ENCODE results near the gene DUSP21. TPM values are rescaled to one million over a fixed set of nuclear protein-coding genes. Genes with fewer than 3 reads are reported as not detected.

The DUSP21 gene
- polyA plus RNA-seq, 1 donor (not counting 4 experiments of a cell fraction or from before 2014, with no cell fraction given) = not detected

DNA sequence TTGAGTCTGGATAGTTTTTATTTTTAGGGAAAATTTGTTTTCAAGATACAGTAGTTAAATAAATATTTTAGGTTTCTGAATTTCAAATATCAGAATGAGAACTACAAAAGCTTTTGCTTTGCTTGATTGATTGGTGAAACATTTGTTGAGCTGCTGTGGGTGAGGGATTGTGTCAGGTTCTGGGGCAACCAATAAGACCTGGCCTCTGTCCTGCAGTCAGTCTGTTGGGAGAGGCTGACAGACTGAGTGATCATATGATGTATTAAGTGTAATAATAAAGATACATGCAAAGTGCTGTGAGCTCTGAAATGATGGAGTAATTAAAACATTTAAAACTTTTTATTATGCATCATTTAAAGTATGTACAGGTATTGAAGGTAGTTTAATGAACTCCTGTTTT, 38.8 kb downstream of the DUSP21 start:
- no peaks in the 10 kb centered on the region for H3K9me3 ChIP-seq (ENCODE audit: control insufficient read depth, low read depth, low read length)
- no peaks in the 10 kb centered on the region for H3K27me3 ChIP-seq (ENCODE audit: control insufficient read depth, extremely low read depth, insufficient read depth, low read length)
- dilution Hi-C loops (cut with MboI; ENCODE audit: extremely low pct_ligation_motif_present, low sequenced_read_pairs) = no loop called here
- H3K4me2 ChIP-seq (ENCODE audit: control insufficient read depth, extremely low read depth, insufficient read depth, low read depth, low read length) = no peak overlapping the region
- peaks cover 3% of the 10 kb centered on the region for H3K4me1 ChIP-seq (ENCODE audit: control insufficient read depth, extremely low read depth, insufficient read depth, low read length)
- no peak overlapping the region for H3K9ac ChIP-seq (ENCODE audit: control insufficient read depth, extremely low read depth, insufficient read depth, low read length)
- no peaks in the 10 kb centered on the region for H3K36me3 ChIP-seq (ENCODE audit: control insufficient read depth in 2 of 2, extremely low read depth in 1 of 2, insufficient read depth in 2 of 2, low read length in 2 of 2)
- no peak overlapping the region for H3K27ac ChIP-seq (ENCODE audit: control insufficient read depth, insufficient read depth, low read length)
- DNase-seq (ENCODE audit: low read depth, low spot score) = no peak
- TF ChIP-seq EZH2 (IDR thresholded peaks at IDR 0.05; ENCODE audit: low read length) = no peak
- TF ChIP-seq, protein P1, sequence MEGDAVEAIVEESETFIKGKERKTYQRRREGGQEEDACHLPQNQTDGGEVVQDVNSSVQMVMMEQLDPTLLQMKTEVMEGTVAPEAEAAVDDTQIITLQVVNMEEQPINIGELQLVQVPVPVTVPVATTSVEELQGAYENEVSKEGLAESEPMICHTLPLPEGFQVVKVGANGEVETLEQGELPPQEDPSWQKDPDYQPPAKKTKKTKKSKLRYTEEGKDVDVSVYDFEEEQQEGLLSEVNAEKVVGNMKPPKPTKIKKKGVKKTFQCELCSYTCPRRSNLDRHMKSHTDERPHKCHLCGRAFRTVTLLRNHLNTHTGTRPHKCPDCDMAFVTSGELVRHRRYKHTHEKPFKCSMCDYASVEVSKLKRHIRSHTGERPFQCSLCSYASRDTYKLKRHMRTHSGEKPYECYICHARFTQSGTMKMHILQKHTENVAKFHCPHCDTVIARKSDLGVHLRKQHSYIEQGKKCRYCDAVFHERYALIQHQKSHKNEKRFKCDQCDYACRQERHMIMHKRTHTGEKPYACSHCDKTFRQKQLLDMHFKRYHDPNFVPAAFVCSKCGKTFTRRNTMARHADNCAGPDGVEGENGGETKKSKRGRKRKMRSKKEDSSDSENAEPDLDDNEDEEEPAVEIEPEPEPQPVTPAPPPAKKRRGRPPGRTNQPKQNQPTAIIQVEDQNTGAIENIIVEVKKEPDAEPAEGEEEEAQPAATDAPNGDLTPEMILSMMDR (optimal IDR thresholded peaks at IDR 0.05 in 1 of 3, IDR thresholded peaks at IDR 0.05 in 1 of 3, conservative IDR thresholded peaks at IDR 0.05 in 1 of 3; ENCODE audit: extremely low read depth in 1 of 3, insufficient read depth in 2 of 3, low read length in 3 of 3) = no peak
- H3K79me2 ChIP-seq (ENCODE audit: control insufficient read depth, insufficient read depth, low read length) = peaks cover 95% of the 10 kb centered on the region
- FAIRE-seq = no peak
- H3K9me1 ChIP-seq (ENCODE audit: control insufficient read depth, extremely low read depth, insufficient read depth, low read length) = no peaks in the 10 kb centered on the region
- H3K4me3 ChIP-seq (ENCODE audit: control insufficient read depth in 2 of 3, extremely low read depth in 1 of 3, insufficient read depth in 2 of 3, low read depth in 1 of 3, low read length in 3 of 3) = no peak overlapping the region
- no peak overlapping the region for H2AFZ ChIP-seq (ENCODE audit: control insufficient read depth, low read length)
- H4K20me1 ChIP-seq (ENCODE audit: control insufficient read depth, extremely low read depth, insufficient read depth, low read length) = no peaks in the 10 kb centered on the region

DNA sequence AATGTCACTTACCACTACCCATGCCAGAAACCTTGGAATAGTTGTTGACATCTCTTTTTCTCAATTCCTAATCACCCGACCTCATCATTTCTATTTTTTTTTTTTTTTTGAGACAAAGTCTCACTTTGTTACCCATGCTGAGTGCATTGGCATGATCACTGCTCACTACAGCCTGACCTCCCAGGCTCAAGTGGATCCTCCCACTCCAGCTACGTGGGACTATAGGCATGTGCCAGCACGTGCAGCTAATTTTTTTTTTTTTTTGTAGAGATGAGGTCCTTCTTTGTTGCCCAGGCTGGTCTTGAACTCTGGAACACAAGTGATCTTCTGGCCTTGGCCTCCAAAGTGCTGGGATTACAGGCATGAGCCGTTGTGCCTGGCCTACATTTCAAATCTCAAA, 41.1 kb downstream of the DUSP21 start:
- Histone ChIP-seq H3K79me2 (ENCODE audit: control insufficient read depth, insufficient read depth, low read length) (peaks cover 96% of the 10 kb centered on the region), H3K27me3 (ENCODE audit: control insufficient read depth, extremely low read depth, insufficient read depth, low read length) (no peaks in the 10 kb centered on the region), H3K27ac (ENCODE audit: control insufficient read depth, insufficient read depth, low read length) (no peak overlapping the region), H3K9ac (ENCODE audit: control insufficient read depth, extremely low read depth, insufficient read depth, low read length) (no peak overlapping the region), H3K4me2 (ENCODE audit: control insufficient read depth, extremely low read depth, insufficient read depth, low read depth, low read length) (no peak overlapping the region), H3K9me3 (ENCODE audit: control insufficient read depth, low read depth, low read length) (no peaks in the 10 kb centered on the region), H3K4me3 (ENCODE audit: control insufficient read depth in 2 of 3, extremely low read depth in 1 of 3, insufficient read depth in 2 of 3, low read depth in 1 of 3, low read length in 3 of 3) (no peak overlapping the region), H3K9me1 (ENCODE audit: control insufficient read depth, extremely low read depth, insufficient read depth, low read length) (no peaks in the 10 kb centered on the region), H3K36me3 (ENCODE audit: control insufficient read depth in 2 of 2, extremely low read depth in 1 of 2, insufficient read depth in 2 of 2, low read length in 2 of 2) (no peaks in the 10 kb centered on the region), H2AFZ (ENCODE audit: control insufficient read depth, low read length) (no peak overlapping the region), H3K4me1 (ENCODE audit: control insufficient read depth, extremely low read depth, insufficient read depth, low read length) (peaks cover 3% of the 10 kb centered on the region), H4K20me1 (ENCODE audit: control insufficient read depth, extremely low read depth, insufficient read depth, low read length) (no peaks in the 10 kb centered on the region)
- FAIRE-seq = no peak
- no peak for DNase-seq (ENCODE audit: low read depth, low spot score)
- no peak for TF ChIP-seq EZH2 (IDR thresholded peaks at IDR 0.05; ENCODE audit: low read length)
- TF ChIP-seq, protein P1 (optimal IDR thresholded peaks at IDR 0.05 in 1 of 3, IDR thresholded peaks at IDR 0.05 in 1 of 3, conservative IDR thresholded peaks at IDR 0.05 in 1 of 3; ENCODE audit: extremely low read depth in 1 of 3, insufficient read depth in 2 of 3, low read length in 3 of 3) = no peak
- dilution Hi-C loops (cut with MboI; ENCODE audit: extremely low pct_ligation_motif_present, low sequenced_read_pairs) = no loop called here
